ENCODE measurements around the gene ULK2.
A peak's percentile ranks its signal among the peaks of the same experiment; 100 is the strongest.
"Not testable (repeated sequence)": the region's sequence is repeated elsewhere in the genome, so short reads cannot be mapped to it uniquely, and the experiment has no call there.

Gene ULK2

GRCh38 chr17:19766421-19767270, 101.1 kb downstream of the ULK2 start:
- DNase-seq (ENCODE audit: low read depth): peak; percentile 53

DNA sequence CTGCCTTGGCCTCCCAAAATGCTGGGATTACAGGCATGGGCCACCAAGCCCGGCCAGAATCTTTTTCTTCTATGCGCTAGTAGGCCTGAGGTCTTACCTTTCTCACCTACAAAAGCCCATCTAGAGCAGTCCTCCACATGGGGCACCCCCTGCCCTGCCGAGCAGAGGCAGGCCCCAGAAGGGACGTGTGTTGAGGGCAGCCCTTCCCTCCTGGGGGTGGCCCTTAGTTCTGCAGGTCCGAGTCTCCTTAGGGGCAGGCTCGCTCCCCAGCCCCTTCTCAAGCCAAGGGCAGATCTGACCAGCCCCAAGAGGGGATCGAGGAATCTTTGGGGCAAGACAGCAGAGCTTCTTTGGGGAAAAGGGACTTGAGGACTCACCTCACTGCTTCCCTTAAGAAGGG, 101.7 kb downstream of the ULK2 start:
- no peak for DNase-seq (ENCODE audit: low read depth)

DNA sequence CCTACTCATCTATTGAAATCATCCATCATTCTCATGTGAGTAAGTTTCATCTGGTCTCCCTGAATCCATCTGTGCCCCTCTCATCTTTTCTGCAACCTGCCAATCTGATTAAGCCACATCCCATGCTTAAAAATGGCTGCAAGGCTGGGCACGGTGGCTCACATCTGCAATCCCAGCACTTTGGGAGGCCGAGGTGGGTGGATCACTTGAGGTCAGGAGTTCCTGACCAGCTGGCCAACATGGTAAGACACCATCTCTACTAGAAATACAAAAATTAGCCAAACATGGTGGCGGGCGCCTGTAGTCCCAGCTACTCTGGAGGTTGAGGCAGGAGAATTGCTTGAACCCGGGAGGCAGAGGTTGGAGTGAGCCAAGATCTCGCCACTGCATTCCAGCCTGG, 103.7 kb downstream of the ULK2 start:
- DNase-seq (ENCODE audit: low read depth): not testable (repeated sequence)

GRCh38 chr17:19763416-19763815, 104.3 kb downstream of the ULK2 start:
- DNase-seq (ENCODE audit: low read depth): no peak

- DNase-seq (ENCODE audit: low read depth): peak; percentile 61
Measured at GRCh38 chr17:19762515-19762961, 105.2 kb downstream of the ULK2 start.

- DNase-seq (ENCODE audit: low read depth): no peak
Measured at GRCh38 chr17:19760746-19761145, 107.0 kb downstream of the ULK2 start.

DNA sequence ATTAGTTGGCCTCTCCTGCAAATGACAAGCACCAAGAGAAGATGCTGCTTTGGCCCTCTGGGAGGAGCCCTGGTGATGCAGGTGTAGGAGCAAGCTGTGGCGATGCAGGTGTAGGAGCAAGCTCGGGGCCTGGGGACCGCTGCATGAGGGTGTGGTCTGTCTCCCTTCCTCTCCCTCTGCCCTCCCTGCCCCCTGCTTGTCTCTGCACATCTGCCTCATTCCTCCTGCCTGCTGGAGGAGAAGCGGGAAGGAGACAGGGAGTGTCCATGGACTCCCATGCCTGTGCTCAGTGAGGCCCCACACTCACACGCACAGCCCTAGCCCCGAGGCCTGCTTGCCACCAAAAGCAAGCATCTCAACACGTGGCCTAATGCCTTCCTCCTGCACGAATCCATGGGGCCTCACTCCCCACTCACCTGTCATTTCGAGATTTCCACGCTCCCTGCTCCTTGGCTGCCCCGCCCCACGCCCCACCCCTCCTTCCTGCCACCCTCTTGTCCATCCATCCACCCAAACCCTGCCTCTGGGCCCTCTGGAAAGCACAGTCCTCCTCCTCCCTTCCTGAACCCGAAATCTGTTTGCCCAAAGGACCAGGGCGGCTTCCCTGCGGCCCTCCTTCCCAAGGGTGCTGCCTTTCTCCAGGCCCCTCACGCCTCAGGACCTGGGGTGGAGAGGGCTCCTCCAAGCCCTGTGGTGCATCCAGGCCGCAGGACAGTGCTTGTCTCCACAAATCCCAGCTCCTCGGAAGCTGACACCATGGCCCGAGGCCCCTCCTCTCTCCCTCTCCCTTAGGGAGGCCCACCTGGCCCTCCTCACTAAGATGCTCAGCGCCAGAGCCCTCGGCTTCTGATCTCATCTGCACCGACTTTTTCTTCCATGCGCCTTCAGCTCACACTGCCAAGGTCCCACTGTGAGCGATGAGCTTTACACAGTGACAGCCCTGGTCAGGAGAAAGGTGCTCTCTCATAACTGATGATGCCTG, 107.9 kb downstream of the ULK2 start:
- DNase-seq (ENCODE audit: low read depth): no peak

- no peak for DNase-seq (ENCODE audit: low read depth)
Measured at GRCh38 chr17:19757536-19758180, 110.1 kb downstream of the ULK2 start.

GRCh38 chr17:19756546-19756945, 111.2 kb downstream of the ULK2 start:
- DNase-seq (ENCODE audit: low read depth): no peak

DNA sequence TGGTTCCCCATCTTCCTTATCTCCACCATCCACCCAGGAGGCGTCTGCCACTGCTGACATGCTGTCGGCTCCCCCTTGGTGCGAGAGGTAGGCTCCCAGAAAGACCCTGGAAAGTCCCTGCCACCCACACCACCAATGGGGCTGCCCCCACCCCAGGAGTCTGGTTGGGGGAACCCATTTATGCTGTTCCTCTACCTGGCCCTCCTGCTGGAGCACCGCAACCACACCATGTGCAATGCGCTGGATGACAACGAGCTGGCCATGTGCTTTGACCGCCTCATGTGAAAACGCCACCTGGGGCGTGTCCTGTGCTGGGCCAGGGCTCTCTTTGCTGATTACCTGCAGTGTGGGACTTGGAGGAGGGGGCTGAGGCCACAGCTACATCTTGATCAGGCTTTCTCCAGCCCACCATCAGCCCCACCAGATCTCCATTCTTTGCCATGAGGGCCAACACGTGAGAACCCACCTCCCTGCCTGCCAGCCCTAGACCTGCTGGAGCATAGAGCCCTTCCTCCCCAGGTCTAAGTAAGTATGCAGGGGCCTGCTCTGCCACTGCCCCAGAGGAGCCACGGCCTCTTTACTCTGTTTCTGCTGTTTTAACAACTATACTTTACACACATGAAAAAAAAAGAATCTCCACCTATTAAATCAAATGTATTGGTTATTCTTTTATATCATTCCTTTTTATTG, 111.8 kb downstream of the ULK2 start:
- DNase-seq (ENCODE audit: low read depth): no peak

DNA sequence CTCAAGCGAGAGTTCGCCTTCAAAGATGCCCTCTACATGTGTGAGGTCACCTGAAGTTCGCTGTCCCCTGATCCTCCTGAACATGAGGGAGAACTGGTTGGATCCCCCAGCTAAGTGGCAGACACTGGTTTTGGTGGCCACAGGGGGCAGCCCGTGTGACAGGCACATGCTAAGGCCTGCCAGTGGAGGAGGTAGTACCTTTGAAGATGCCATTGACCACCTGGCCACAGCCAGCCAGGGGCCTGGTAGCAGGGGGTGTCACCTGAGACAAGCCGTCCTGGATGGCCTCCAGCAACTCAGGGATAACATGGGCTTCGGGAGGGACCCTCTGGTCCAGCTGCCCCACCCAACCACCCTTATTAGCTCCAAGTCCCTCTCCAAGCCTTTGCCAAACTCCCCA, 112.3 kb downstream of the ULK2 start:
- DNase-seq (ENCODE audit: low read depth): no peak

DNA sequence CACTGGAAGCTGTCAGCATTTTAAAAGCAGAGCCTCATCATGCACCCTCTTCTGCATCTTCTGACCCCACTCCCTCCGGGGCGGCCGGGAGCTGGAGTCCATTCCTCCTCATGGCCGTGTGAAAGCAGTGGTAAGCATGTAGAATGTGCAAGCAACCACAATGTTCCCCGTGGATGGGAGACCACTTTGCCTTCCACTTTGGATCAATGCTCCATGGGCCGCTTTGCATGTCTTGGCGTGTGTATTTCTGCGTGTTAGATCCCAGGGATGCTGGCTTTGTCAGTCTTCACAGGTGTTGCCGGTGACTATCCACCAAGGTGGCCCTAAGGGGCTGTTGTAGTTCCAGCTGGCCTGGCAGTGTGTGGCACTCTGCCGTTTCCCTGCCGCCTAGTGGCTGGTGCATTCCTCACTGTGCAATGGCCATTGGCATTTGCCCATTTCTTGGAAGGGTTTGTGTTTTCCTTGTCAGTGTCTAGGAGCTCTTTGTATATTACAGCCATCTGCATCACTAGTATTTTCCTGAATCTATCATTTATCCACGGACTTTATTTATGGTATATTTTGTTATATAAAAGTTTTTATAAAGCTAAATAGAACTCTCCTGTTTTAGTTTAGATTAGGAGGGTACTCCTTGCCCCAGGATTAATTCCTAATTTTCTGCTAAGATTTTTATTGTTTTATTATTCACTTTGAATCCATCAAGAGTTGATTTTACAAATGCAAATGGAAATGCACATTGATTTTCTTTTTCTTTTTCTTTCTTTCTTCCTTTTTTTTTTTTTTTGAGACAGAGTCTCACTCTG, 113.9 kb downstream of the ULK2 start:
- DNase-seq (ENCODE audit: low read depth): no peak

GRCh38 chr17:19753051-19753509, 114.7 kb downstream of the ULK2 start:
- DNase-seq (ENCODE audit: low read depth): peak; percentile 67

DNA sequence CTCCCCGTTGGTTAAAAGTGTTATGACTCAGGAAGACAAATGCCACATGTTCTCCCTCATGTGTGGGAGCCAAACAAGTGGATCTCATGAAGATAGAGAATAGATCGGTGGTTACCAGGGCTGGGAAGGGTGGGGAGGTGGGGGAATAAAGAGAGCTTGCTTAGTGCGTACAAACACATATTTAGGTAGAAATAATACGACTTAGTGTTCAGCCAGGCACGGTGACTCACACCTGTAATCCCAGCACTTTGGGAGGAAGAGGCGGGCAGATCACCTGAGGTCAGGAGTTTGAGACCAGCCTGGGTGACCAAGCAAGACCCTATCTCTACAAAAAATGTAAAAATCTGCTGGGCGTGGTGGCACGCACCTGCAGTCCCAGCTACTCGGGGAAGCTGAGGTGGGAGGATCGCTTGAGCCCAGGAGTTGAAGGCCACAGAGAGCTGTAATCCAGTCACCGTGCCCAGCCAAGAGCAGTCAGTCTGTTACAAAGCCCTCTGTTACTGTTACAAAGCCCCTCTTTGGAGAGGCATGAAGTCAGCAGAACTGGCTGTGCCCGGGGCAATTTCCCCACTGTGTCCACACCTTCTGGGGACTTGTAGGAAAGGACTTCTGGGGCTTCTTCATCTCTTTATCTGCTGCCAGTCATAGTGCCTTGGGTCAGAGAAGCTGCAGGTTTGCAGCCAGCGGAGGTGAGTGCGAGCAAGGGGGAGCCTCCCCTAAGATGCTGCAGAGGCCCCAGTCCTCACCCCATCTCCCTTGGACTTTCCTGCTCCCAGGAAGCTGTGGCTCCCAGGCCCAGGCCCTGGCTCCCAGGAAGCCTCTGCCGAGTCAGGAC, 115.3 kb downstream of the ULK2 start:
- DNase-seq (ENCODE audit: low read depth): no peak

- no peak for DNase-seq (ENCODE audit: low read depth)
Measured at GRCh38 chr17:19750835-19751234, 116.9 kb downstream of the ULK2 start.

DNA sequence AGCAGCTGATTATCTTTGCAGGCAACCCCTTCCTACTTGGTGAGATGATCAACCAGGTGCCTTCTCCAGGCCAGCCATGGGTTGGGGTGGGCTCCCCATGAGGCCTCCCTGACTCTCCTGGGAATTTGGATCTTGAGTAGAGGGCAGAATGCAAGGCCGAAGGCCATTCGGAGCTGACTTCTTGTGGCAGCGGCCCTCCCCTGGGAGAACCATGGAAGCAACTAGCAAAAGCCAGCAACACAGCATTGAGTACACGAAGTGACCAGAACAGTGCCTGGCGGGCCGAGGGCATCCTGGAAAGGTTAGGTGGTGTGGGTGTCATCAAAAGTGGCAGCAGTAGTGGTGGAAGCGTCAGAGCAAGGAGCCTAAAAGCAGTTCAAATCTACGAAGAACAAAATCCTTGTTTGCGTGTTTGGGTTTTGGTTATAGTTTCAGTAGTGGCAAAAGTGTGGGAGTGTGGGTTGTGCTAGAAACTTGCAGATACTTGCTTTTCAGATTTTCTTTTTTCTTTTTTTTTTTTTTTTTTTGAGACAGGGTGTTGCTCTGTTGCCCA, 117.6 kb downstream of the ULK2 start:
- DNase-seq (ENCODE audit: low read depth): no peak

- no peak for DNase-seq (ENCODE audit: low read depth)
Measured at GRCh38 chr17:19748807-19749193, 118.9 kb downstream of the ULK2 start.

DNA sequence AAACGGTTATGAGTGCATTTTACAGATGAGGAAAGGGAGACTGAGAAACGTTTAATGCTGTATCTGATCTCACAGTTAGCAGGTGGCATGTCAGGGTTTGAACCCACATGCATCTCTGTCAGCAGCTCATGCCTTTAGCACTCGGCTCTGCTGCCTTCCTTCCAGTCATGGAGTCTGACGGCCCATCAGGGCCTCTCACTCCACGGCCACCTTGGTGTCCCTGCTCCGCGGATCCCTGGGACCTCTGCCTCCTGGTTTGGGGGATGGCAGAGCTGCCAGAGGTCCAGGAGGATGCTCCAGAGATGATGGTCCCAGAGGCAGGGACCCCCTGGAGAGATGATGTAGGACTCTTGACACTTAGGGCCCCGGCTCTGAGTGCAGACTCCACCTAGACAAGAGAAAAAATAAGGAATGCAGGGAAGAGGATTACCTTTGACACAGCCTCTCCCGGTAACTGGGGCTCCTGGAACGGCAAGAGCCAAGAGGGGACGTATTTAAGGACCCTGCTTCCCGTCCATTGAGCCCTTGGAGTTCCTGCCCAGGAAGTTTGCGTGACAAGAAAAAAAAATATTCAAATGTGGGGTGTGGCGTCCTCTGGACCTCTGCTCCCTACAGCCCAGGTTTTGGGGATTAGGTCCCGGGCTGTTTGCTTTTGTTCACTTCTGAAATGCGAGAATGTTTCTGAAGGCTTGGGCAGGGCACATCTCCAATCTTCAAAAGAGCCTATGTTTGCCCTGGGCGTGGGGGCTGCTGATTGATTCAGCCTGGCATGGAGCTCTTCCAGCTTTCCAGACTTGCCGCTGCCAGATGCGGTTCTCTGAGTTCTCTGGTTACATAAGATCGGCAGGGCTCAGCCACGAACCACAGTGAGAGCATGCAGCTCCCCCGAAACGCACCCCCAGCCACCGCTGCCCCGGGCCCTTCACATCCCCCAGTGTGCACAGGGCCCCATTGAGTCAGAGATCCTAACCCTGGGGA, 119.6 kb downstream of the ULK2 start, which contains the start of gene ALDH3A1:
Gene ALDH3A1, minus strand, starts transcription at position 470 of the 978 bp plus-strand sequence. CDS start 3,169 bp downstream, outside the sequence.
- DNase-seq (ENCODE audit: low read depth): no peak
